B cell (primary cell): ENCODE data around the gene TBCEL. TPM values are rescaled to one million over a fixed set of nuclear protein-coding genes. Genes with fewer than 3 reads are reported as not detected.

ENCODE experiments used
- ATAC-seq: fragments of 200-7000 bp; cut with Tn5 transposase; one replicate; pipeline ENCODE4 v1.10.0; 2021; ENCODE audit warnings: low read depth, mild to moderate bottlenecking, moderate number of reproducible peaks, moderate library complexity
- CTCF ChIA-PET: fragments of 350-600 bp; sonication (Branson Sonifier 250); formaldehyde crosslinking; loops from one replicate; lab custom pipeline; 2021; ENCODE audit warnings: antibody characterized with exemption, inconsistent platforms; lab: Charles Lee
- POLR2A ChIA-PET: fragments of 350-600 bp; sonication (Branson Sonifier 250); formaldehyde crosslinking; loops from one replicate; lab custom pipeline; 2021; ENCODE audit warnings: antibody characterized with exemption; lab: Charles Lee
- DNase-seq: peaks from one replicate; pipeline ENCODE4 v3.0.0; 2013
- H2AFZ ChIP-seq: 2 replicates; pipeline ENCODE4 v1.6.1; 2012; ENCODE audit warnings: mild to moderate bottlenecking, low read depth, low read length; ENCODE audit not compliant: insufficient read depth, poor library complexity, severe bottlenecking
- H3K27ac ChIP-seq, 2 donors: 1 replicate in 1 of 2; 2 replicates in 1 of 2; pipeline ENCODE4 v1.5.1; 2012 to 2013; ENCODE audit warnings: low read length in 2 of 2, mild to moderate bottlenecking in 2 of 2, moderate library complexity in 1 of 2
- H3K27me3 ChIP-seq, 4 experiments: fragments of 200-600 bp in 1 of 4; sonication (generic) in 1 of 4; replicated peaks in 1 of 4; 1 replicate in 2 of 4; 2 replicates in 2 of 4; pipeline versions ENCODE4 v1.6.1 to v1.7.0; 2013 to 2016; ENCODE audit warnings: low read length in 3 of 4, mild to moderate bottlenecking in 2 of 4, mixed read lengths in 1 of 4, moderate library complexity in 1 of 4; ENCODE audit not compliant: insufficient read depth in 4 of 4, control insufficient read depth in 3 of 4; ENCODE audit errors: control extremely low read depth in 1 of 4
- H3K36me3 ChIP-seq, 2 experiments: replicated peaks in 1 of 2; 1 replicate in 1 of 2; 2 replicates in 1 of 2; pipeline versions ENCODE4 v1.6.1 to v1.7.1; 2013; ENCODE audit warnings: low read length in 1 of 2; ENCODE audit not compliant: insufficient read depth in 2 of 2, control insufficient read depth in 1 of 2; ENCODE audit errors: control extremely low read depth in 1 of 2, extremely low read depth in 1 of 2
- H3K4me1 ChIP-seq, 2 donors: fragments of 200-600 bp in 1 of 2; sonication (generic) in 1 of 2; 1 replicate in 1 of 2; 2 replicates in 1 of 2; pipeline versions ENCODE4 v1.5.1 to v1.6.1; 2013 to 2017; ENCODE audit warnings: low read length in 2 of 2; ENCODE audit not compliant: control insufficient read depth in 2 of 2, insufficient read depth in 2 of 2
- H3K4me2 ChIP-seq: replicated peaks from 2 replicates; pipeline ENCODE3; 2012; ENCODE audit warnings: mild to moderate bottlenecking, low read depth, low read length; ENCODE audit not compliant: poor library complexity, severe bottlenecking
- H3K4me3 ChIP-seq, 5 experiments: fragments of 200-600 bp in 1 of 5; sonication (generic) in 1 of 5; 1 replicate in 3 of 5; 2 replicates in 2 of 5; pipeline versions ENCODE4 v1.5.1 to v1.7.0; 2011 to 2016; ENCODE audit warnings: low read length in 4 of 5, mild to moderate bottlenecking in 4 of 5, low read depth in 2 of 5, control low read depth in 1 of 5, moderate library complexity in 1 of 5; ENCODE audit not compliant: insufficient read depth in 1 of 5; ENCODE audit errors: control extremely low read depth in 1 of 5, extremely low read depth in 1 of 5
- H3K79me2 ChIP-seq: fragments of 200-600 bp; sonication (generic); one replicate; pipeline ENCODE4 v1.6.0; 2016; ENCODE audit warnings: low read length; ENCODE audit not compliant: control insufficient read depth, insufficient read depth
- H3K9ac ChIP-seq: fragments of 200-600 bp; sonication (generic); 2 replicates; pipeline ENCODE4 v1.6.1; 2017; ENCODE audit warnings: mild to moderate bottlenecking, low read length, moderate library complexity
- H3K9me3 ChIP-seq, 3 donors: one replicate each; pipeline versions ENCODE4 v1.6.1 to v1.7.1; 2013; ENCODE audit warnings: low read length in 2 of 3; ENCODE audit not compliant: control insufficient read depth in 2 of 3, insufficient read depth in 1 of 3; ENCODE audit errors: control extremely low read depth in 1 of 3
- H4K20me1 ChIP-seq: 2 replicates; pipeline ENCODE4 v1.6.0; 2012; ENCODE audit warnings: mild to moderate bottlenecking, low read length; ENCODE audit not compliant: insufficient read depth, control insufficient read depth, poor library complexity, severe bottlenecking
- H3K27ac Mint-ChIP-seq: one replicate; pipeline ENCODE4 v1.8.0; 2021; ENCODE audit warnings: mixed read lengths
- H3K27me3 Mint-ChIP-seq: one replicate; pipeline ENCODE4 v1.8.0; 2021; ENCODE audit warnings: mixed read lengths
- H3K4me1 Mint-ChIP-seq: one replicate; pipeline ENCODE4 v1.8.0; 2021; ENCODE audit warnings: mixed read lengths
- H3K4me3 Mint-ChIP-seq: one replicate; pipeline ENCODE4 v1.8.0; 2021; ENCODE audit warnings: mixed read lengths
- H3K9me3 Mint-ChIP-seq: one replicate; pipeline ENCODE4 v1.8.0; 2022; ENCODE audit warnings: mixed read lengths; ENCODE audit not compliant: insufficient read depth
- EZH2 ChIP-seq: IDR thresholded peaks from 2 replicates; pipeline ENCODE4 v1.6.1; 2012; ENCODE audit warnings: borderline replicate concordance, low read depth, mild to moderate bottlenecking, moderate library complexity, low read length; ENCODE audit not compliant: insufficient read depth, poor library complexity, severe bottlenecking
- WGBS: methylation state at CpG from one replicate; pipeline ENCODE4 v1.1.5; 2013; ENCODE audit warnings: missing lambda C conversion rate; ENCODE audit not compliant: insufficient coverage; 5-methylcytosine and 5-hydroxymethylcytosine counted together
- intact Hi-C: fragments of 100-400 bp; cut with micrococcal nuclease; formaldehyde crosslinking; loops from one replicate; pipeline ENCODE4 v1.10.0; 2022
- polyA plus RNA-seq: library from polyadenylated mRNA; depleted of rRNA; stranded (reverse); fragments of >200 nt; gene quantifications from 2 replicates; pipeline ENCODE4 v1.2.3, GENCODE V29; 2012
- total RNA-seq, 2 donors: library from RNA; stranded (reverse); fragments of 120-200 nt in 1 of 2; gene quantifications; 1 replicate in 1 of 2; 2 replicates in 1 of 2; pipeline versions ENCODE4 v1.2.3 to v1.2.4, GENCODE V29; 2013 to 2022
- TF ChIP-seq, protein P1 (sequence below): fragments of 200-600 bp; IDR thresholded peaks from one replicate; pipeline ENCODE4 v1.8.0; 2022; ENCODE audit warnings: antibody characterized with exemption, mild to moderate bottlenecking

The TBCEL gene
- total and polyA plus RNA-seq, 2 donors (not counting 1 experiment from before 2014, with no cell fraction given), result 3.5 to 22.8 TPM

DNA sequence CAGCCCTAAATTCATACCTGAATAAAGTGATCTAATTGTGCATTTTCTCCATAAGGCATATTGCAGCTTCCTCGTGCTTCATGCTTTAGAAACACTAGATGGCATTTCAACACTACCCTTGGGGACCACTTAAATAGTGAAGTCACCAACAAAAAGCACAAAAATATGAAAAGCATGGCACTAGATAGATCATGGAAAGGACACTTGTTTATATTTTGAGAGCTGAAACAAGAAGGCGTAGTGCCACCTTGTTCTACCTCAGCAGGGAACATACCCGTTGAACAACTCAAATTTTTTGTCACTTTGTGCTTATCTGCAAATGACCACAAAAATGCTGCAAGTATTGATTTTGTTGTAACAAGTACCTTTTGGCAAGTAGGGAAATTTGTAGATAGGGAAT lies 8.6 kb downstream of the TBCEL start:
- ATAC-seq, result no peak
- H3K4me3 Mint-ChIP-seq, result no peak overlapping the region
- intact Hi-C loops, result no loop called here
- no peaks in the 10 kb centered on the region for H3K27me3 ChIP-seq
- ChIA-PET CTCF (no interaction called here), POLR2A (no interaction called here)
- H3K9me3 ChIP-seq, result no peaks in the 10 kb centered on the region
- WGBS, result 100% methylated on average over 2 of the region's 3 CpGs
- no peak overlapping the region for H3K27ac Mint-ChIP-seq
- no peaks in the 10 kb centered on the region for H3K4me1 ChIP-seq
- no peaks in the 10 kb centered on the region for H3K27me3 Mint-ChIP-seq
- no peaks in the 10 kb centered on the region for H3K4me1 Mint-ChIP-seq
- no peak overlapping the region for H3K4me2 ChIP-seq
- no peak overlapping the region for H3K4me3 ChIP-seq
- H3K9ac ChIP-seq, result no peak overlapping the region
- H3K27ac ChIP-seq, result no peak overlapping the region
- H3K79me2 ChIP-seq, result peaks cover 18% of the 10 kb centered on the region
- no peak for DNase-seq
- H2AFZ ChIP-seq, result no peak overlapping the region
- peaks cover 0 to 4% of the 10 kb centered on the region in 2 experiments for H3K36me3 ChIP-seq
- H4K20me1 ChIP-seq, result no peaks in the 10 kb centered on the region
- no peaks in the 10 kb centered on the region for H3K9me3 Mint-ChIP-seq
- TF ChIP-seq, protein P1, sequence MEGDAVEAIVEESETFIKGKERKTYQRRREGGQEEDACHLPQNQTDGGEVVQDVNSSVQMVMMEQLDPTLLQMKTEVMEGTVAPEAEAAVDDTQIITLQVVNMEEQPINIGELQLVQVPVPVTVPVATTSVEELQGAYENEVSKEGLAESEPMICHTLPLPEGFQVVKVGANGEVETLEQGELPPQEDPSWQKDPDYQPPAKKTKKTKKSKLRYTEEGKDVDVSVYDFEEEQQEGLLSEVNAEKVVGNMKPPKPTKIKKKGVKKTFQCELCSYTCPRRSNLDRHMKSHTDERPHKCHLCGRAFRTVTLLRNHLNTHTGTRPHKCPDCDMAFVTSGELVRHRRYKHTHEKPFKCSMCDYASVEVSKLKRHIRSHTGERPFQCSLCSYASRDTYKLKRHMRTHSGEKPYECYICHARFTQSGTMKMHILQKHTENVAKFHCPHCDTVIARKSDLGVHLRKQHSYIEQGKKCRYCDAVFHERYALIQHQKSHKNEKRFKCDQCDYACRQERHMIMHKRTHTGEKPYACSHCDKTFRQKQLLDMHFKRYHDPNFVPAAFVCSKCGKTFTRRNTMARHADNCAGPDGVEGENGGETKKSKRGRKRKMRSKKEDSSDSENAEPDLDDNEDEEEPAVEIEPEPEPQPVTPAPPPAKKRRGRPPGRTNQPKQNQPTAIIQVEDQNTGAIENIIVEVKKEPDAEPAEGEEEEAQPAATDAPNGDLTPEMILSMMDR, result no peak
- TF ChIP-seq EZH2, result no peak

DNA sequence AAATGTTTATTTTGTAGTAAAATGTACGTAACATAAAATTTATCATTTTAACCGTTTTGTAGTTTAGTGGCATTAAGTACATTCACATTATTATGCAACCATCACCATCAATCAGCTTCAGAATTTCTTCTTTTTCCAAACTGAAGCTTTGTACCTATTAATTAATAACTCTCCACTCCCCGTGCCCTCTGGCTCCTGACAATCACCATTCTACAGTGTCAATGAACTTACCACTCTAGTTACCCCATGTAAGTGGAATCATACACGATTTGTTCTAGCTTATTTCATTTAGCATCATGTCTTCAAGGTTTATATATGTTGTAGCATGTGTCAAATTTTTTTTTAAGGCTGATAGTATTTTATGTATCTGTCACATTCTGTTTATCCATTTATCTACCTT lies 9.7 kb downstream of the TBCEL start:
- CTCF ChIA-PET, result no interaction called here
- intact Hi-C loops, result no loop called here
- Histone ChIP-seq H3K9me3 (no peaks in the 10 kb centered on the region), H3K4me1 (no peaks in the 10 kb centered on the region), H3K9ac (no peak overlapping the region), H3K4me2 (no peak overlapping the region), H3K27ac (no peak overlapping the region), H2AFZ (no peak overlapping the region), H3K27me3 (no peaks in the 10 kb centered on the region), H3K36me3 (peaks cover 0 to 4% of the 10 kb centered on the region in 2 experiments), H3K79me2 (peaks cover 18% of the 10 kb centered on the region), H4K20me1 (no peaks in the 10 kb centered on the region), H3K4me3 (no peak overlapping the region)
- H3K27me3 Mint-ChIP-seq, result no peaks in the 10 kb centered on the region
- WGBS, result no CpG with 5 or more reads among the region's 4 CpGs
- ATAC-seq, result no peak
- no peak for TF ChIP-seq EZH2
- TF ChIP-seq, protein P1, result no peak
- H3K9me3 Mint-ChIP-seq, result no peaks in the 10 kb centered on the region
- no peaks in the 10 kb centered on the region for H3K4me1 Mint-ChIP-seq
- H3K4me3 Mint-ChIP-seq, result no peak overlapping the region
- POLR2A ChIA-PET, result no interaction called here
- DNase-seq, result no peak
- H3K27ac Mint-ChIP-seq, result no peak overlapping the region
